ENCODE results near the gene CDH12.
"Not testable (repeated sequence)": the region's sequence is repeated elsewhere in the genome, so short reads cannot be mapped to it uniquely, and the experiment has no call there.

DNA sequence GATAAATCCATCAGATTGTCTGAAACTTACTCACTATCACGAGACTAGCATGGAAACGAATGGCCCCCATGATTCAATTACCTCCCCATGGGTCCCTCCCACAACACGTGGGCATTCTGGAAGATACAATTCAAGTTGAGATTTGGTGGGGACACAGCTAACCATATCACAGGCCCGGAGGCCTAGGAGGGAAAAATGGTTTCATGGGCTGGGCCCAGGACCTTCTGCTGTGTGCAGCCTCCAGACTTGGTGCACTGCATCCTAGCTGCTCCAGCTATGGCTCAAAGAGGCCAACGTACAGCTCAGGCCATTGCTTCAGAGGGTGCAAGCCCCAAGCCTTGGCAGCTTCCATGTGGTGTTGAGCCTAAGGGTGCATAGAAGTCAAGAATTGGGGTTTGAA is 245.6 kb downstream of the CDH12 start:
- TF ChIP-seq, protein P1, sequence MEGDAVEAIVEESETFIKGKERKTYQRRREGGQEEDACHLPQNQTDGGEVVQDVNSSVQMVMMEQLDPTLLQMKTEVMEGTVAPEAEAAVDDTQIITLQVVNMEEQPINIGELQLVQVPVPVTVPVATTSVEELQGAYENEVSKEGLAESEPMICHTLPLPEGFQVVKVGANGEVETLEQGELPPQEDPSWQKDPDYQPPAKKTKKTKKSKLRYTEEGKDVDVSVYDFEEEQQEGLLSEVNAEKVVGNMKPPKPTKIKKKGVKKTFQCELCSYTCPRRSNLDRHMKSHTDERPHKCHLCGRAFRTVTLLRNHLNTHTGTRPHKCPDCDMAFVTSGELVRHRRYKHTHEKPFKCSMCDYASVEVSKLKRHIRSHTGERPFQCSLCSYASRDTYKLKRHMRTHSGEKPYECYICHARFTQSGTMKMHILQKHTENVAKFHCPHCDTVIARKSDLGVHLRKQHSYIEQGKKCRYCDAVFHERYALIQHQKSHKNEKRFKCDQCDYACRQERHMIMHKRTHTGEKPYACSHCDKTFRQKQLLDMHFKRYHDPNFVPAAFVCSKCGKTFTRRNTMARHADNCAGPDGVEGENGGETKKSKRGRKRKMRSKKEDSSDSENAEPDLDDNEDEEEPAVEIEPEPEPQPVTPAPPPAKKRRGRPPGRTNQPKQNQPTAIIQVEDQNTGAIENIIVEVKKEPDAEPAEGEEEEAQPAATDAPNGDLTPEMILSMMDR (IDR thresholded peaks at IDR 0.05; ENCODE audit: low read depth, low read length, missing input control): not testable (repeated sequence)
- TF ChIP-seq SP1 (IDR thresholded peaks at IDR 0.05): not testable (repeated sequence)
